HL-60 (cell line): ENCODE measurements around the gene INHA.

ENCODE experiments used
- DNase-seq, 2 experiments: peaks; one replicate each; pipeline ENCODE4 v3.0.0-alpha.2; 2010 to 2020; ENCODE audit warnings: low read depth in 1 of 2, low spot score in 1 of 2
- H3K27ac ChIP-seq: fragments of 250-450 bp; sonication (Bioruptor Pico); replicated peaks from 2 replicates; pipeline ENCODE4 v1.5.1; 2020; ENCODE audit warnings: mild to moderate bottlenecking, moderate library complexity
- H3K27me3 ChIP-seq: fragments of 250-450 bp; sonication (Bioruptor Pico); 2 replicates; pipeline ENCODE4 v1.5.1; 2021; ENCODE audit warnings: mild to moderate bottlenecking, moderate library complexity; ENCODE audit not compliant: insufficient read depth, poor library complexity, severe bottlenecking
- H3K4me3 ChIP-seq: replicated peaks from 2 replicates; pipeline ENCODE4 v1.5.1; 2011; ENCODE audit warnings: mild to moderate bottlenecking, control low read depth, low read length; ENCODE audit not compliant: insufficient read depth
- GABPA ChIP-seq: IDR thresholded peaks from 2 replicates; pipeline ENCODE4 v1.6.1; 2012; ENCODE audit warnings: low read depth
- POLR2AphosphoS5 ChIP-seq: IDR thresholded peaks from 2 replicates; pipeline ENCODE4 v1.6.1; 2012; ENCODE audit warnings: low read depth
- SPI1 ChIP-seq: IDR thresholded peaks from 2 replicates; pipeline ENCODE4 v1.6.1; 2012; ENCODE audit warnings: low read depth, mild to moderate bottlenecking, borderline replicate concordance
- TF ChIP-seq, protein P1 (sequence below): IDR thresholded peaks from one replicate; pipeline ENCODE4 v1.5.1; 2011; ENCODE audit warnings: low read length, control low read depth, inconsistent platforms; ENCODE audit not compliant: insufficient read depth
- TF ChIP-seq, protein P2 (sequence below): IDR thresholded peaks from 2 replicates; pipeline ENCODE4 v1.6.1; 2012; ENCODE audit warnings: low read depth; ENCODE audit not compliant: insufficient replicate concordance

The INHA gene

DNA sequence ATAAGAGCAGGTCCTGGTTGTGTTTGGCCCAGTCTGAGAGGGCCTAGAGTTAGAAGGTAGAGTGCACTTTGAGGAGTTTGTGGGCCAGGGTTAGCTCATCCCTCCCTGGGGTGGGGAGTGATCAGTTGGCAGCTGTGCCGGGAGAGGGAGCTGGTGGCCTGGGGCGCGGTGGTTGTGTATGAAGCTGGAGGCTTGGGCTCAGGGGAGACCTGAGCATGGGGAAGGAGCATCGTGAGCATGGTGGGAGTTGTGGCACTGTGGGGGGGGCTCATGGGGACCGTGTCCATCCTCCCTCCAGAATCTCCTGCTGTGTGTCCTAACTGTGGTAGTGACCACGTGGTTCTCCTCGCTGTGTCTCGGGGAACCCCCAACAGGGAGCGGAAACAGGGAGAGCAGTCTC, 39.2 kb downstream of the INHA start:
- no peak overlapping the region for H3K4me3 ChIP-seq
- no peak for DNase-seq

DNA sequence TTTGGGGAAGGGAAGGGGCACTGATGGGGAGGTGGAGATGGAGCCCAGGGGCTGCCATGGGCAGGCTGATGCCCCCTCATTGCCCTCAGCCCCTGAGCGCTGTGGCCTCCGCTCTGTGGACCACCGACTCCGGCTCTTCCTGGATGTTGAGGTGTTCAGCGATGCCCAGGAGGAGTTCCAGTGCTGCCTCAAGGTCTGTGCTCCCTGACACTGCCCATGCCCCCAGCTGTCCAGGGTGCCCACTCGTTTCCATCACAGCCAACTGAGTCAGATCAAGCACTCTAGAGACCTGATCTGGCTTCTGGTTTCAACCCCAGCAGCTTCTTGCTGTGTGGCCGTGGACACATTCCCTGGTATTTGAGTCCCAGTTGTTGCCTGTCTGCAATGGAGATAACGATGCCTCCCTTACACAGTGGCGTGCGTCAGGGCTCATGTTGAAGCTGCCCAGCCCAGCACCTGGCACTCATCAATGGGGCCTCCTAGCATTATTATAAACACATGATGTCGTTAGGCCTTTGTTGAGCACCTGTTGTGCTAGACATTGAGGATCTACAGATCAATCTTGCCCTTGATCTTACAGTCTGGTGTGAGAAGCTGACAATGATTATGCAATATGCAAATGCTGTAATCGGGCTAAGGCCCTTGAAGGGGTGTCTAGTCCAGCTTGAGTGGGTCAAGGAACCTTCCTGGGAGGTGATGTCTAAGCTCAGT, 39.9 kb downstream of the INHA start:
- TF ChIP-seq, protein P1, sequence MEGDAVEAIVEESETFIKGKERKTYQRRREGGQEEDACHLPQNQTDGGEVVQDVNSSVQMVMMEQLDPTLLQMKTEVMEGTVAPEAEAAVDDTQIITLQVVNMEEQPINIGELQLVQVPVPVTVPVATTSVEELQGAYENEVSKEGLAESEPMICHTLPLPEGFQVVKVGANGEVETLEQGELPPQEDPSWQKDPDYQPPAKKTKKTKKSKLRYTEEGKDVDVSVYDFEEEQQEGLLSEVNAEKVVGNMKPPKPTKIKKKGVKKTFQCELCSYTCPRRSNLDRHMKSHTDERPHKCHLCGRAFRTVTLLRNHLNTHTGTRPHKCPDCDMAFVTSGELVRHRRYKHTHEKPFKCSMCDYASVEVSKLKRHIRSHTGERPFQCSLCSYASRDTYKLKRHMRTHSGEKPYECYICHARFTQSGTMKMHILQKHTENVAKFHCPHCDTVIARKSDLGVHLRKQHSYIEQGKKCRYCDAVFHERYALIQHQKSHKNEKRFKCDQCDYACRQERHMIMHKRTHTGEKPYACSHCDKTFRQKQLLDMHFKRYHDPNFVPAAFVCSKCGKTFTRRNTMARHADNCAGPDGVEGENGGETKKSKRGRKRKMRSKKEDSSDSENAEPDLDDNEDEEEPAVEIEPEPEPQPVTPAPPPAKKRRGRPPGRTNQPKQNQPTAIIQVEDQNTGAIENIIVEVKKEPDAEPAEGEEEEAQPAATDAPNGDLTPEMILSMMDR, result no peak
- TF ChIP-seq SPI1 (no peak), GABPA (no peak), POLR2AphosphoS5 (no peak)
- TF ChIP-seq, protein P2, sequence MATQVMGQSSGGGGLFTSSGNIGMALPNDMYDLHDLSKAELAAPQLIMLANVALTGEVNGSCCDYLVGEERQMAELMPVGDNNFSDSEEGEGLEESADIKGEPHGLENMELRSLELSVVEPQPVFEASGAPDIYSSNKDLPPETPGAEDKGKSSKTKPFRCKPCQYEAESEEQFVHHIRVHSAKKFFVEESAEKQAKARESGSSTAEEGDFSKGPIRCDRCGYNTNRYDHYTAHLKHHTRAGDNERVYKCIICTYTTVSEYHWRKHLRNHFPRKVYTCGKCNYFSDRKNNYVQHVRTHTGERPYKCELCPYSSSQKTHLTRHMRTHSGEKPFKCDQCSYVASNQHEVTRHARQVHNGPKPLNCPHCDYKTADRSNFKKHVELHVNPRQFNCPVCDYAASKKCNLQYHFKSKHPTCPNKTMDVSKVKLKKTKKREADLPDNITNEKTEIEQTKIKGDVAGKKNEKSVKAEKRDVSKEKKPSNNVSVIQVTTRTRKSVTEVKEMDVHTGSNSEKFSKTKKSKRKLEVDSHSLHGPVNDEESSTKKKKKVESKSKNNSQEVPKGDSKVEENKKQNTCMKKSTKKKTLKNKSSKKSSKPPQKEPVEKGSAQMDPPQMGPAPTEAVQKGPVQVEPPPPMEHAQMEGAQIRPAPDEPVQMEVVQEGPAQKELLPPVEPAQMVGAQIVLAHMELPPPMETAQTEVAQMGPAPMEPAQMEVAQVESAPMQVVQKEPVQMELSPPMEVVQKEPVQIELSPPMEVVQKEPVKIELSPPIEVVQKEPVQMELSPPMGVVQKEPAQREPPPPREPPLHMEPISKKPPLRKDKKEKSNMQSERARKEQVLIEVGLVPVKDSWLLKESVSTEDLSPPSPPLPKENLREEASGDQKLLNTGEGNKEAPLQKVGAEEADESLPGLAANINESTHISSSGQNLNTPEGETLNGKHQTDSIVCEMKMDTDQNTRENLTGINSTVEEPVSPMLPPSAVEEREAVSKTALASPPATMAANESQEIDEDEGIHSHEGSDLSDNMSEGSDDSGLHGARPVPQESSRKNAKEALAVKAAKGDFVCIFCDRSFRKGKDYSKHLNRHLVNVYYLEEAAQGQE, result no peak
- no peak overlapping the region for H3K27ac ChIP-seq
- H3K4me3 ChIP-seq, result no peak overlapping the region
- H3K27me3 ChIP-seq, result no peaks in the 10 kb centered on the region
- DNase-seq, result peak in 1 of 2 experiments; percentile 50

More for the DNA sequence above, 39.2 kb downstream of the INHA start:
- H3K27me3 ChIP-seq, result no peaks in the 10 kb centered on the region
- TF ChIP-seq GABPA (no peak), POLR2AphosphoS5 (no peak), SPI1 (no peak)
- TF ChIP-seq, protein P1, result no peak
- TF ChIP-seq, protein P2, result no peak
- no peak overlapping the region for H3K27ac ChIP-seq

DNA sequence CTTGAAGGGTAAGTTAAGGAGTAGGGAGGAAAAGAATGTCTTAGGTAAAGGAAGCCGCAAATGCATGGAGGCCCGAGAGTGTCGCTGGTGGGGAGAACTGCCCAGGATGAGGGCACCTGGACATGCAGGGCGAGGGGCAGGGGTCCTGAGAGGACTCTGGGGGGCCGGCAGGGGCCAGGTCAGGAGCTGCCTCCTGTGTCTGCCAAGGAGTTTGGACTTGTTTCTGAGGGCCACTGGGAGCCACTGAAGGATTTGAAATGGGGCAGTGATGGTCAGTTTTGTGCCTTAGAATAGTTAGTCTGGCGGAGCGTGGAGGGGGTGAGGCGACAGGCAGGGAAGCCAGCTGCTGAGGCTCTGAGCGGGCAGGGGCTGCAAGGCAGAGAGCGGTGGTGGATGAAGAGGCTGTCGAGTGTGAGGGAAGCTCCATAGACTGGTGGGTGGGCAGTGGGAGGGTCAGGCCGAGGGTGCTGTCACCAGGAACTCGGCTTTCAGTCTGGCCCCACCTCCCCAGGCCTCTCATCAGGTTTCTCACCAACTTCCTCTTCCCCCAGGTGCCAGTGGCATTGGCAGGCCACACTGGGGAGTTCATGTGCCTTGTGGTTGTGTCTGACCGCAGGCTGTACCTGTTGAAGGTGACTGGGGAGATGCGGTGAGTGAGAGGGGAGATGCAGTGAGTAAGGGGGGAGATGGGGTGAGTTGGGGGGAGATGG, 40.6 kb downstream of the INHA start:
- Histone ChIP-seq H3K4me3 (no peak overlapping the region), H3K27me3 (no peaks in the 10 kb centered on the region), H3K27ac (no peak overlapping the region)
- no peak for TF ChIP-seq SPI1
- TF ChIP-seq, protein P1, result no peak
- TF ChIP-seq POLR2AphosphoS5, result no peak
- TF ChIP-seq GABPA, result no peak
- TF ChIP-seq, protein P2, result no peak
- DNase-seq, result peak; percentile 46 to 62
